DMS153 treated with DMSO at 0.1 percent for 48 hours (cell line): ENCODE data around the gene PODXL2.
"Not testable (repeated sequence)": the region's sequence is repeated elsewhere in the genome, so short reads cannot be mapped to it uniquely, and the experiment has no call there.

Source experiments
- DNase-seq: peaks from one replicate; lab custom pipeline; 2025; ENCODE audit not compliant: unreplicated experiment; lab: John Stamatoyannopoulos, UW

Gene PODXL2

GRCh38 chr3:127673191-127674100 is 44.5 kb downstream of the PODXL2 start:
- no peak for DNase-seq

- no peak for DNase-seq
Observed at GRCh38 chr3:127674101-127674721, 45.2 kb downstream of the PODXL2 start.

GRCh38 chr3:127674790-127675189 is 45.8 kb downstream of the PODXL2 start:
- no peak for DNase-seq

GRCh38 chr3:127675651-127676391 is 46.8 kb downstream of the PODXL2 start:
- no peak for DNase-seq

GRCh38 chr3:127676456-127676855 is 47.5 kb downstream of the PODXL2 start:
- no peak for DNase-seq

GRCh38 chr3:127676921-127677351 is 48.0 kb downstream of the PODXL2 start:
- no peak for DNase-seq

GRCh38 chr3:127677541-127678314 is 48.7 kb downstream of the PODXL2 start:
- no peak for DNase-seq

- DNase-seq: no peak
Observed at GRCh38 chr3:127678315-127678599, 49.3 kb downstream of the PODXL2 start.

- DNase-seq: no peak
Observed at GRCh38 chr3:127678611-127679533, 49.9 kb downstream of the PODXL2 start.

- DNase-seq: no peak
Observed at GRCh38 chr3:127679534-127680145, 50.7 kb downstream of the PODXL2 start.

GRCh38 chr3:127680146-127680661 is 51.2 kb downstream of the PODXL2 start:
- no peak for DNase-seq

GRCh38 chr3:127680798-127681221 is 51.8 kb downstream of the PODXL2 start:
- no peak for DNase-seq

- not testable (repeated sequence) for DNase-seq
Observed at GRCh38 chr3:127682175-127682554, 53.2 kb downstream of the PODXL2 start.

GRCh38 chr3:127682561-127682960 is 53.6 kb downstream of the PODXL2 start:
- no peak for DNase-seq

GRCh38 chr3:127684871-127685707 is 56.1 kb downstream of the PODXL2 start:
- no peak for DNase-seq

GRCh38 chr3:127685708-127686511 is 56.9 kb downstream of the PODXL2 start:
- DNase-seq: no peak

GRCh38 chr3:127686512-127686894 is 57.5 kb downstream of the PODXL2 start:
- DNase-seq: no peak
